HCT116 (cell line): ENCODE measurements around the gene HOXB8.
A peak's percentile ranks its signal among the peaks of the same experiment; 100 is the strongest.

Experiments
- EGR1 ChIP-seq: IDR thresholded peaks from 2 replicates; pipeline ENCODE4 v1.6.1; 2012; ENCODE audit warnings: low read depth
- EZH2 ChIP-seq: fragments of 200-600 bp; sonication (generic); IDR thresholded peaks from 2 replicates; pipeline ENCODE4 v1.6.1; 2017; ENCODE audit warnings: antibody characterized with exemption, mixed run types
- POLR2A ChIP-seq: IDR thresholded peaks from 2 replicates; pipeline ENCODE4 v1.7.0; 2011; ENCODE audit warnings: borderline replicate concordance; ENCODE audit not compliant: insufficient read depth, insufficient read length; ENCODE audit errors: extremely low read depth
- POLR2AphosphoS5 ChIP-seq: IDR thresholded peaks from 2 replicates; pipeline ENCODE4 v1.6.1; 2011; ENCODE audit warnings: mild to moderate bottlenecking, low read depth, low read length, moderate library complexity
- REST ChIP-seq: IDR thresholded peaks from 2 replicates; pipeline ENCODE4 v1.6.1; 2012; ENCODE audit warnings: low read depth
- SRF ChIP-seq: IDR thresholded peaks from 2 replicates; pipeline ENCODE4 v1.6.1; 2012; ENCODE audit warnings: low read depth
- YY1 ChIP-seq: IDR thresholded peaks from 2 replicates; pipeline ENCODE4 v1.6.1; 2011; ENCODE audit warnings: low read length, low read depth, moderate library complexity, mild to moderate bottlenecking; ENCODE audit not compliant: insufficient replicate concordance; ENCODE audit errors: extremely low read depth
- ZFX ChIP-seq: fragments of 450-650 bp; IDR thresholded peaks from 2 replicates; pipeline ENCODE4 v1.6.1; 2017
- ZNF274 ChIP-seq: fragments of 200-500 bp; sonication (Bioruptor generic); IDR thresholded peaks from 2 replicates; pipeline ENCODE4 v1.6.1; 2014; ENCODE audit warnings: mild to moderate bottlenecking, low read depth, low read length, inconsistent platforms
- TF ChIP-seq, protein P1 (sequence below), 3 experiments: fragments of 200-600 bp in 1 of 3; sonication (generic) in 1 of 3; IDR thresholded peaks in 2 of 3; conservative IDR thresholded peaks in 1 of 3; 2 replicates each; pipeline ENCODE4 v1.5.1; 2012 to 2017; ENCODE audit warnings: low read depth in 2 of 3, low read length in 2 of 3, antibody characterized with exemption in 1 of 3, borderline replicate concordance in 1 of 3, control low read depth in 1 of 3, mild to moderate bottlenecking in 1 of 3, mixed read lengths in 1 of 3, mixed run types in 1 of 3, moderate library complexity in 1 of 3; ENCODE audit not compliant: insufficient read depth in 1 of 3
- TF ChIP-seq, protein P2 (sequence below): IDR thresholded peaks from 2 replicates; pipeline ENCODE4 v1.6.1; 2012

- TF ChIP-seq, protein P1, sequence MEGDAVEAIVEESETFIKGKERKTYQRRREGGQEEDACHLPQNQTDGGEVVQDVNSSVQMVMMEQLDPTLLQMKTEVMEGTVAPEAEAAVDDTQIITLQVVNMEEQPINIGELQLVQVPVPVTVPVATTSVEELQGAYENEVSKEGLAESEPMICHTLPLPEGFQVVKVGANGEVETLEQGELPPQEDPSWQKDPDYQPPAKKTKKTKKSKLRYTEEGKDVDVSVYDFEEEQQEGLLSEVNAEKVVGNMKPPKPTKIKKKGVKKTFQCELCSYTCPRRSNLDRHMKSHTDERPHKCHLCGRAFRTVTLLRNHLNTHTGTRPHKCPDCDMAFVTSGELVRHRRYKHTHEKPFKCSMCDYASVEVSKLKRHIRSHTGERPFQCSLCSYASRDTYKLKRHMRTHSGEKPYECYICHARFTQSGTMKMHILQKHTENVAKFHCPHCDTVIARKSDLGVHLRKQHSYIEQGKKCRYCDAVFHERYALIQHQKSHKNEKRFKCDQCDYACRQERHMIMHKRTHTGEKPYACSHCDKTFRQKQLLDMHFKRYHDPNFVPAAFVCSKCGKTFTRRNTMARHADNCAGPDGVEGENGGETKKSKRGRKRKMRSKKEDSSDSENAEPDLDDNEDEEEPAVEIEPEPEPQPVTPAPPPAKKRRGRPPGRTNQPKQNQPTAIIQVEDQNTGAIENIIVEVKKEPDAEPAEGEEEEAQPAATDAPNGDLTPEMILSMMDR (IDR thresholded peaks at IDR 0.05 in 2 of 3, conservative IDR thresholded peaks at IDR 0.05 in 1 of 3; ENCODE audit: borderline replicate concordance in 1 of 3, insufficient read depth in 1 of 3, low read depth in 2 of 3, low read length in 2 of 3) = peak in 1 of 3 experiments; percentile 14; a peak in 2 of 6 replicates
- TF ChIP-seq YY1 (no peak), EZH2 (no peak), EGR1 (no peak), ZFX (peak; percentile 65), POLR2A (no peak), POLR2AphosphoS5 (0 out of 2 replicates have a peak, but pooled peaks have one; percentile 3), REST (no peak), ZNF274 (no peak), SRF (no peak)
- TF ChIP-seq, protein P2, sequence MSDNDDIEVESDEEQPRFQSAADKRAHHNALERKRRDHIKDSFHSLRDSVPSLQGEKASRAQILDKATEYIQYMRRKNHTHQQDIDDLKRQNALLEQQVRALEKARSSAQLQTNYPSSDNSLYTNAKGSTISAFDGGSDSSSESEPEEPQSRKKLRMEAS = no peak
Observed at GRCh38 chr17:48612854-48613691, 2.0 kb downstream of the HOXB8 start.
